RWPE1 (cell line): ENCODE results near the gene ACSS2.

Source experiments
- CTCF ChIA-PET: fragments of 350-600 bp; sonication (Branson Sonifier 250); formaldehyde crosslinking; extraction: SDS; loops from one replicate; lab custom pipeline; 2021; lab: Yijun Ruan, JAX
- POLR2A ChIA-PET: fragments of 400-600 bp; formaldehyde crosslinking; extraction: SDS; loops from one replicate; lab custom pipeline; 2020; ENCODE audit warnings: antibody characterized with exemption; ENCODE audit not compliant: low non-redundant PET; lab: Yijun Ruan, JAX
- DNase-seq: peaks from one replicate; pipeline ENCODE4 v3.0.0; 2012; ENCODE audit warnings: low spot score
- H3K27ac ChIP-seq: fragments of 450-650 bp; 2 replicates; pipeline ENCODE4 v1.5.1; 2017
- TF ChIP-seq, protein P1 (sequence below): fragments of 450-650 bp; conservative IDR thresholded peaks from 2 replicates; pipeline ENCODE4 v1.5.1; 2017; ENCODE audit warnings: low read depth, mild to moderate bottlenecking

The ACSS2 gene

GRCh38 chr20:34884260-34884659 is 7.8 kb downstream of the ACSS2 start:
- no peak overlapping the region for H3K27ac ChIP-seq
- POLR2A ChIA-PET: no interaction called here
- CTCF ChIA-PET: interaction anchor here (0.6 to 1.4 kb wide), 2 partner anchors 11 to 1890 kb away, joined by 3 read pairs; no protein-coding TSS in a partner anchor
- no peak for DNase-seq
- TF ChIP-seq, protein P1, sequence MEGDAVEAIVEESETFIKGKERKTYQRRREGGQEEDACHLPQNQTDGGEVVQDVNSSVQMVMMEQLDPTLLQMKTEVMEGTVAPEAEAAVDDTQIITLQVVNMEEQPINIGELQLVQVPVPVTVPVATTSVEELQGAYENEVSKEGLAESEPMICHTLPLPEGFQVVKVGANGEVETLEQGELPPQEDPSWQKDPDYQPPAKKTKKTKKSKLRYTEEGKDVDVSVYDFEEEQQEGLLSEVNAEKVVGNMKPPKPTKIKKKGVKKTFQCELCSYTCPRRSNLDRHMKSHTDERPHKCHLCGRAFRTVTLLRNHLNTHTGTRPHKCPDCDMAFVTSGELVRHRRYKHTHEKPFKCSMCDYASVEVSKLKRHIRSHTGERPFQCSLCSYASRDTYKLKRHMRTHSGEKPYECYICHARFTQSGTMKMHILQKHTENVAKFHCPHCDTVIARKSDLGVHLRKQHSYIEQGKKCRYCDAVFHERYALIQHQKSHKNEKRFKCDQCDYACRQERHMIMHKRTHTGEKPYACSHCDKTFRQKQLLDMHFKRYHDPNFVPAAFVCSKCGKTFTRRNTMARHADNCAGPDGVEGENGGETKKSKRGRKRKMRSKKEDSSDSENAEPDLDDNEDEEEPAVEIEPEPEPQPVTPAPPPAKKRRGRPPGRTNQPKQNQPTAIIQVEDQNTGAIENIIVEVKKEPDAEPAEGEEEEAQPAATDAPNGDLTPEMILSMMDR: no peak

GRCh38 chr20:34886122-34886521 is 9.7 kb downstream of the ACSS2 start:
- no peak for DNase-seq
- ChIA-PET CTCF (interaction anchor here (0.9 kb wide), 1 partner anchor 84 kb away, joined by 3 read pairs; no protein-coding TSS in a partner anchor), POLR2A (no interaction called here)
- TF ChIP-seq, protein P1: no peak
- H3K27ac ChIP-seq: no peak overlapping the region

DNA sequence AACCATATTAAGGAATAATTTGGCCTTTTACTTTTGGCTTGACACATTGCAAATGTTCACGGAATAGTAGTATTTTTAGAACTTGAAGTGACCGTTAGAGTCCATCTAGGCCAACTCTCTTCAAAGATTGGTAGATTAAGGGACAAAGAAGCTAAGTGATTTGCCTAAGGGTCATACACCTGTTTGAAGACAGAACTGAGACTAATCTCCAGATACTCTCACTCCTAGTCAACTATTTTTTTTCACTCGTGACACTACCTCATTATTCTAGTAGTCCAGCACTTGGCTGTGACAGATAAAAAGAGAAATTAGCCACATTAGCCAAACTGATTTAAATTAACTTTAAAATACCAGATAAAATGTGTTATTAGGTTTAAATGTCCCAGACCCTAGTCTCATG is 10.6 kb downstream of the ACSS2 start:
- no peak overlapping the region for H3K27ac ChIP-seq
- no peak for DNase-seq
- CTCF ChIA-PET: interaction anchor here (0.7 kb wide), 1 partner anchor 163 kb away, joined by 3 read pairs; no protein-coding TSS in a partner anchor
- POLR2A ChIA-PET: no interaction called here
- TF ChIP-seq, protein P1: no peak

GRCh38 chr20:34888468-34888867 is 12.1 kb downstream of the ACSS2 start:
- TF ChIP-seq, protein P1: no peak
- no peak for DNase-seq
- no peak overlapping the region for H3K27ac ChIP-seq
- CTCF ChIA-PET: interaction anchor here (0.6 to 1.4 kb wide), 4 partner anchors 10 to 1149 kb away, joined by 3 to 4 read pairs (median 4); partner anchors contain the start of genes GSS and MYH7B
- POLR2A ChIA-PET: interaction anchor here (0.7 kb wide), 1 partner anchor 14 kb away, joined by 3 read pairs; no protein-coding TSS in a partner anchor

GRCh38 chr20:34891166-34892062 is 15.0 kb downstream of the ACSS2 start:
- CTCF ChIA-PET: interaction anchor here (0.5 to 1.0 kb wide), 2 partner anchors 17 to 21 kb away, joined by 3 read pairs; no protein-coding TSS in a partner anchor
- H3K27ac ChIP-seq: no peak overlapping the region
- POLR2A ChIA-PET: no interaction called here
- peak; percentile 93 for DNase-seq
- TF ChIP-seq, protein P1: no peak

GRCh38 chr20:34892671-34893070 is 16.3 kb downstream of the ACSS2 start:
- no peak for DNase-seq
- POLR2A ChIA-PET: no interaction called here
- CTCF ChIA-PET: interaction anchor here (0.6 kb wide), 1 partner anchor 30 kb away, joined by 3 read pairs; no protein-coding TSS in a partner anchor
- no peak overlapping the region for H3K27ac ChIP-seq
- TF ChIP-seq, protein P1: no peak
